NCI-H187 (cell line): ENCODE data around the gene WNT7B.

Source experiments
- DNase-seq, 2 experiments: peaks; one replicate each; lab custom pipeline; 2025; lab: John Stamatoyannopoulos, UW

The WNT7B gene

DNA sequence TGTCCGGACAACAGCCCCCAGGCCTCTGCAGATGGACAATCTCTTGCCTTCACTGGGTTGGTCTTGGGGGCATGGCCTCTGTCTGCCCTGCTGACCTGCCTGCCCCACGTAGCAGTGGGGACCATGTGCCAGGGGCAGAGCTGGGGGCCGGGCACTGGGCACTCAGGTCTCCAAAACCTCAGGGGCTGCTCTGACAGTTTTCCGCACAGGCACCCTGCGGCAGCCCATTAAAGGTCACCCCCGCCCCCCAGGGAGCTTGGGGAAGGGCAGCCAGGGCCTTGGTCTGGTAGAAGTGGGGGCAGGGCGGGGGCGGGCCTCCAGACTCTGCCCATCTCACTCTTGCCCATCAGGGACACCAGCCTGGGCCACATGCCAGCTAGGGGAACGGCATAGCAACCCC is 49.9 kb downstream of the WNT7B start:
- DNase-seq = no peak

GRCh38 chr22:45926433-45926832 is 50.5 kb downstream of the WNT7B start:
- no peak for DNase-seq

GRCh38 chr22:45925811-45926351 is 51.1 kb downstream of the WNT7B start:
- no peak for DNase-seq

DNA sequence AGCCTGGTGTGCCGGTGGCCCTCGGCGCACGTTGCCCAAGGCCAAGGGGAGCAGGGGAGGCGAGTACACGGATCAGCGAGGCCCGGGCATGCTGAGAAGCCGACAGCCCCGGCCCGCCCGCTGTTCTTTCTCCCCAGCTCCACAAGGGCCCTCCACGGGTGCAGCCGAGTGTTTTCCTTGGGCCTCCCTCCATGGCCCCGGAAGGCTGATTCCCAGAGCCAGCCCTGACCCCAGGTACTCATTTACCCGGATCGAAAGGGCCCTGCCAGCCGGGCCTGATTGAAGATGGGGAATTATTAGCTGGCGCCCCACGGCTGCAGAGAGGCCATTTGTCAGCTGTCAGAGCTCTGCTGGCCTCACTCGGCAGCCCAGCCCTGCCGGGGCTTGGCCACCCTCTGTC is 53.1 kb downstream of the WNT7B start:
- no peak for DNase-seq

GRCh38 chr22:45923212-45923611 is 53.8 kb downstream of the WNT7B start:
- DNase-seq = no peak

- no peak for DNase-seq
Measured at GRCh38 chr22:45922661-45923060, 54.3 kb downstream of the WNT7B start.

- DNase-seq = no peak
Measured at GRCh38 chr22:45922256-45922655, 54.7 kb downstream of the WNT7B start.

GRCh38 chr22:45919504-45920286 is 57.3 kb downstream of the WNT7B start:
- no peak for DNase-seq

DNA sequence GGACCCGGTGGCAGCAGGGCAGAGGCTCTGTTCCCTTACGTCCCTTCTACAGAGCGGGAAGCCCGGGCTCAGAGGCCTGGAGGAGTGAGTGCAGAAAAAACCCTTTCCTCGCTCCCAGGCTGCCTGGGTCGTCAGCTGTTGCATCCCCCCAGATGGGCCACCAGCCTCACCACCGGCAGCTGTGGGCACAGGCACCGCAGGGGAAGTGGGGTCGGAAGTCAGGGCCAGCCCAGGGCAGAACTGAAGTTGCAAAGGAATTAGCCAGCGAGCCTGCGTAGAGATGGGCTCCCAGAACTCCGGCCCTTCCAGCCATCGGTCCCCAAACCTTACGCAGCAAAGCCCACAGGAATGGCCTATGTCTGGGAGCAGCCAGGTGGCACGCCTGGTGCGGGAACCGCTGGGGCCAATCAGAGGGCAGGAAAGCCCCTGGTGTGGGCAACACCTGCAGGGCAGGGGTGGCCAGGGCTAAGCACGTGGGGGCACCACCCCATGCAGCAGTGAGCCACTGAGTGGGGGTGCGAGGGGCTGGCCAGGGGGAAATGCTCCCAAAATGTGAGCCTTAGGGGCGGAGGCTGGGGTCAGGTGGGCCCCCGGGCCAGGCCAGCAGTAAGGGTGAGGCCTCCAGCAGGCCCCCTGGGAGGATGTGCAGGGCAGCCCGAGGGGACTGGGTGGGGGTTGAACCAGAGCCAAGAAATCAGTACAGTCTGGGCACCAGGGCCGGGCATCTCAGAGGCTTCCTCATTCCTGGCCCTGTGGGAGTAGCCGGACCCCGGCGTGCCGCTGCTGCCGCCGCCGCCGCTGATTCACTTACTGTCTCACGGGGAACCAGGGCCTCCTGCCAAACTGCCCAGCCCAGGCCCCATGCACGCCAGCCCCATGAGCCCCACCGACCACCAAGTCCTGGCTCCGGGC is 58.2 kb downstream of the WNT7B start:
- DNase-seq = no peak

GRCh38 chr22:45917700-45918458 is 59.1 kb downstream of the WNT7B start:
- DNase-seq = no peak

DNA sequence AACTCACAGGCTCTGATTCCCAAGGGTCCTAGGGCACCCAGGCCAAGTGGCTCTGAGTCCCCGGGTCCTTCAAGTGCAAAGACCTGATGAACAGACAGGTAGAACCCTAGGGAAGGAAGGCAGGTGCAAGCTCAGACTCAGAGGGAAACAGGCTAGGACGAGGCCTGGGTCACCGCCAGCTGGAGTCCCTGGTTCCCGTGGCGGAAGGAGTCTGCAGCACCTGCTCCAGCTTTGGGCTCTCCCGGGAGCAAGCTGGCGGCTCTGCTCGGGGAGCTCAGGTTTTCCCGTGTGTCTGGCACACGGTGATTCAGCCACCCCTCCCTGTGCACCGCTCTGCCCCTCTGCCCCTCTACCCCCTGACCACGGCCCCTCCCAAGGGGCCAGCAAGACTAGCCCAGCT is 59.8 kb downstream of the WNT7B start:
- DNase-seq = no peak

DNA sequence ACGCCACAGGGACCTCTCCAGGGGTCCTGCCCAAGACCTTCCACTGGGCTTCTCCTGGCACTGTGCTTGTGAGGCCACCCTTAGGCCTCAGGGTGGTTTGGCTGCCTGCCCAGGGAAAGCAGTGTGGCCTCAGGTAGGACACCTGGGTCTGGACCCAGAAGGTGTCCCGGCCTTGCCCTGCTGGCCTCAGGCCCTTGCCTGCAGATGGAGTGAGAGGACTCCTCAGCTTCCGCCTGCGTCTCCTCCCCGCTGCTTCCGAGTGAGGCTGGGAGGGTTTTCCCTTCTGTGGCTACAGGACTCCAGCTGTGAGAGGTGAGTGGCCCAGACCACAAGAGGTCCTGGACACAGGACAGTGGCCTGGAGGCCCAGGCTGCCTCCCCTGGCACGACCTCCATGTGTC is 60.4 kb downstream of the WNT7B start:
- DNase-seq = no peak

DNA sequence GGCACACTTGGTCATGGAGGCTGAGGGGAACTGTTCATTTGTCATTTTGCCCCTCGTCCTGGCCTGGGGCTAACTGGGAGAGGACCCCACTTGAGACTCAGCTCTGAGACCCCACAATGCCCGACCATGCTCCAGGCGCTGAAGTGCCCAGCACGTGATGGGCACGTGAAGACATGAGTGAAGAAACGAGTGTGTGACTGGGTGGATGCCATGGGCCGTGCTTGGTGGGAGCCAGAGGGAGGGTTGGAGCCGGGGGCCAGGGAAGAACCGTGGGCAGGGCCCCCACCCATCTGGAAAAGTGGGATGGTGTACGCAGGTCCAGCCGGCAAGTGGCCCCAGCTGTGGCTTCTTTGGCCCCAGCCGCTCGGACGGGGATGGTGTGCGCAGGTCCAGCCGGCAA is 61.1 kb downstream of the WNT7B start:
- DNase-seq = no peak

- DNase-seq = no peak
Measured at GRCh38 chr22:45915151-45915550, 61.8 kb downstream of the WNT7B start.

- no peak for DNase-seq
Measured at GRCh38 chr22:45914309-45914708, 62.7 kb downstream of the WNT7B start.

DNA sequence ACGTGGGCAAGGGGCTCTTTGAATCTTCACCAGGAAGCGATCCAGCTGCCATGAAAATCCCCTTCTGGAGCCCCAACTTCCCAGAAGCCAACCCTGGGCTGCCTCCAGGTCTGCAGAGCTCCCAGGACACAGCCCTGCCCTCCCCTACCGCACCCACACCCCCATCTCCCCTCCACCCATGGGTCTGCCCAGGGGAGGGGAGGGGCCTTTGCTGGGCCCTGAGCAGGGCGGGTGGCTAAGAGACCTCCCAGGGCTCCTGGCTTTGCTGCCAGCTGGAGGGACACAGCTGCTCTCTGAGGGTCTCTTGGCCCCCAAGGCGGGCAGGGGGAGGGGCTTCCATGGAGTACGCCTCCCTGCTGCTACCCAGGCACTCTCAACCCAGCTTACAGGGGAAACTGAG is 64.1 kb downstream of the WNT7B start:
- no peak for DNase-seq

GRCh38 chr22:45911601-45912271 is 65.2 kb downstream of the WNT7B start:
- DNase-seq = no peak

- DNase-seq = no peak
Measured at GRCh38 chr22:45910928-45911467, 66.0 kb downstream of the WNT7B start.

DNA sequence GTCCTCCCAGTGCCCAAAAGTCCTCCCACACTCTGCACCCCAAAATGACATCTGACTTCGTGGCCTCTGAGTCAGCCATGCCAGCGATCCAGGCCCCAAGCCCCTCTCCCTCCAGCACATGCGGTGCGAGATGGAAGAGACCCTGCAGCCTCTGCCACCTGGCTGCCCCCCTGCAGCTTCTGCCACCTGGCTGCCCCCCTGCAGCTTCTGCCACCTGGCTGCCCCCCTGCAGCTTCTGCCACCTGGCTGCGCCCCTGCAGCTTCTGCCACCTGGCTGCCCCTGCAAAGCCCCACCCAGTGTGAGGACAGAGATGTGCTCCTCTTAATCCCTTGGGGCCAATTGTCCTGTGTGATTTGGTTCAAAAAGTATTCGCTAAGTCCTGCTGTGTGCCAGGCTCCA is 68.0 kb downstream of the WNT7B start:
- DNase-seq = no peak

GRCh38 chr22:45907996-45908395 is 69.0 kb downstream of the WNT7B start:
- no peak for DNase-seq

DNA sequence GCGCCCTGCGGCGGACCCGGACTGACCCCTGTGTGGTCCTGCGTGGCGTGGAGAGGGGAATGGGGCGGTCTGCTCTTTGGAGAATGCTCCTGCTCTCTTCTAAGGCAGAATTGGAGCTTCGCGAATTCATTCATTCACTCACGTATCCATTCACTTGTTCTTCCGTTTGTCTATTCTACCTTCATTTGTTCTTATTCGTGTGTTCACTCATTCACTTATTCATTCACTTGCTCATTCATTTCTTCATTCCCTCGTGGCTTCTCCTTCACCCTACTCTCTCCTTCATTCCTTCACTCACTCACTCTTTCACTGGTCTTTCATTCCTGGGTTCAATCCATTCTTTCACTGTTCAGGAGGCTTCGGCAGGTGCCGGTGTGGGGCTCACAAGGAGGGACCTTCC is 69.6 kb downstream of the WNT7B start:
- DNase-seq = no peak
